Activated T-helper 1 cell treated with anti-CD3 and anti-CD28 coated beads, Interleukin-12 subunit alpha, Interleukin-12 subunit beta, Interleukin-2, Interleukin-4 antibody, amounts not matched to agents 30 ng/mL and 10 ng/mL and 1 ng/mL, durations not matched to agents 14 hours and 24 hours and 36 hours (primary cell): ENCODE results near the gene ZNF423. TPM values are rescaled to one million over a fixed set of nuclear protein-coding genes. Genes with fewer than 3 reads are reported as not detected.

ENCODE experiments used
- DNase-seq: peaks from one replicate; pipeline ENCODE4 v3.0.0; 2021; ENCODE audit warnings: low spot score
- H3K27ac Mint-ChIP-seq: one replicate; pipeline ENCODE4 v1.8.0; 2021; ENCODE audit warnings: mild to moderate bottlenecking, mixed read lengths
- H3K27me3 Mint-ChIP-seq: one replicate; pipeline ENCODE4 v1.8.0; 2022; ENCODE audit warnings: mild to moderate bottlenecking, moderate library complexity, mixed read lengths; ENCODE audit not compliant: insufficient read depth
- H3K36me3 Mint-ChIP-seq: one replicate; pipeline ENCODE4 v1.8.0; 2021; ENCODE audit warnings: low read depth, mixed read lengths
- H3K4me1 Mint-ChIP-seq: one replicate; pipeline ENCODE4 v1.8.0; 2021; ENCODE audit warnings: low read depth, mixed read lengths
- H3K4me3 Mint-ChIP-seq: one replicate; pipeline ENCODE4 v1.8.0; 2021; ENCODE audit warnings: mild to moderate bottlenecking, moderate library complexity, mixed read lengths
- H3K9me3 Mint-ChIP-seq: one replicate; pipeline ENCODE4 v1.8.0; 2021; ENCODE audit warnings: mixed read lengths
- intact Hi-C: fragments of 100-400 bp; cut with micrococcal nuclease; formaldehyde crosslinking; loops from one replicate; pipeline ENCODE4 v1.15.1; 2024
- total RNA-seq: library from RNA; stranded (reverse); gene quantifications from 2 replicates; pipeline ENCODE4 v1.2.3, GENCODE V29; 2022

The ZNF423 gene
- total RNA-seq: not detected in 2 replicates

DNA sequence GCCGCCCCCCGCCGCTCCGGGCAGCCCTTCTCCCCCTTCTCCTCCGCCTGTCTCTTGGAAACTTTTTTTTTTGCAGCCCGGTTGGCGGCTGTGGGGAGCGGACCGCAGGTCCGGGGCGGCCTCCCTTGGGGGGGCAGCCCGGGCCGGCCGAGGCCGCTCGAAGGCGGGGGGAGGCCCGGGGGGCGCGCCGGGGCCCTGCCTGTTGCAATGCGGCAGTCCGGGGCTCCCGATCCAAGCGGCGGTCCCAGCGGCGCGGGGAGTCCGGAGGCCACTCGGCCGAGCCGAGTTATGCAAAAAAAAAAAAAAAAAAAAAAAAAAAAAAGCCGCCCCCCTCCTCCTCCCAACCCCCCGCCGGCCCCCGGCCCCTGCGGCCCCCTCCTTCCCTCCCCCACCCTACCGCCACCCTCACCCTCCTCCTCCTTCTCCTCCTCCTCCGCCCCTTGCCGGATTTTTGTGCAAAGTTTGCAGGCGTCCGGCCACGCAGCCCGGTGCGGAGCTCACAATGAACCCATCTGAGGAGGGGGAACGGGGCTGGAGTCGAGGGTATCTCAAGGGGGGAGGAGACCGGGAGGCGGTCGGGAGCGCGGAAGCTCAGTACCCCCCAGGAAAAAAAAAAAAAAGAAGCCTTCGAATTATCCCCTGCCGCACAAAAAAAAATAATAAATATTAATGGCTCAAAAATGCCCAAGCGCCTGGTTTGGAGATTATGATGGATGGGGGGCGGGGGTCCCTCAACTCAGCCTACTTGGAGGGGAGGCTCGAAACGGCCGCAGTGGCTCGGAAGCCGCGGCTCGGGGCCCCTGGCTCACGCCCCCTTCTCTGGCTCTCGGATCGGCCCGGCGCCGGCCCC is at the start of gene ZNF423:
Gene ZNF423 (minus strand): TSS at position 291 of the 850 bp plus-strand sequence. CDS start 338 bp downstream, outside the sequence.
- H3K9me3 Mint-ChIP-seq: no peaks in the 10 kb centered on the region
- peak within 1 kb of the TSS; percentile 66 for H3K4me3 Mint-ChIP-seq

GRCh38 chr16:49904348-49905062 is 48.6 kb upstream of the ZNF423 start:
- Mint-ChIP-seq H3K27me3 (peaks cover 2% of the 10 kb centered on the region), H3K9me3 (no peaks in the 10 kb centered on the region), H3K36me3 (no peaks in the 10 kb centered on the region), H3K27ac (no peak overlapping the region), H3K4me1 (no peaks in the 10 kb centered on the region), H3K4me3 (no peak overlapping the region)
- intact Hi-C loops: no loop called here
- no peak for DNase-seq

More for the DNA sequence above, at the start of gene ZNF423:
- no peaks in the 10 kb centered on the region for H3K36me3 Mint-ChIP-seq
- H3K27me3 Mint-ChIP-seq: peaks cover 54% of the 10 kb centered on the region
- intact Hi-C loops: loop anchor here (10.0 kb wide), 1 partner anchor 451 kb away; no protein-coding TSS in a partner anchor
- H3K4me1 Mint-ChIP-seq: peaks cover 5% of the 10 kb centered on the region
- no peak within 1 kb of the TSS for H3K27ac Mint-ChIP-seq
- no peak for DNase-seq

DNA sequence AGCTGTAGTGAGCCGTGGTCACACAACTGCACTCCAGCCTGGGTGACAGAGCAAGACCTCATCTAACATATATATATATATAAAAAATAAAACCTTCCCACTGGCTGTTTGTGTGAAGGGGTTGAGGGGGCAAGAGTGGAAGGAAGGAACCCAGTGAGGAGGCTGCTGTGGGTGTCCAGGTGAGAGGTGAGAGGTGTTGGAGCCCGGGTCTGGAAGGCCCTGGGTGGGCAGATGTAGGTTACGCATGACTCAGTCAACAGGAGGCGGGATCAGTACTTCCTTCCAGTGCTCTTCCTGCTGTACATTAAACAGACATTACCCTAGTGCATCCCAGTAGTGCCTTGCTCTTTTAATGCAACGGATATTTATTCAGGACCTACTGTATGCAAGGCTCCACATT is 47.0 kb upstream of the ZNF423 start:
- no peak for DNase-seq
- no peak overlapping the region for H3K4me3 Mint-ChIP-seq
- no peaks in the 10 kb centered on the region for H3K36me3 Mint-ChIP-seq
- no peaks in the 10 kb centered on the region for H3K4me1 Mint-ChIP-seq
- peaks cover 2% of the 10 kb centered on the region for H3K27me3 Mint-ChIP-seq
- H3K9me3 Mint-ChIP-seq: no peaks in the 10 kb centered on the region
- intact Hi-C loops: no loop called here
- H3K27ac Mint-ChIP-seq: no peak overlapping the region

- intact Hi-C loops: no loop called here
- no peak overlapping the region for H3K27ac Mint-ChIP-seq
These were observed 45.8 kb upstream of the ZNF423 start for GRCh38 chr16:49901711-49902110.

GRCh38 chr16:49900875-49901274 is 45.0 kb upstream of the ZNF423 start:
- intact Hi-C loops: no loop called here
- no peaks in the 10 kb centered on the region for H3K4me1 Mint-ChIP-seq
- DNase-seq: no peak
- no peak overlapping the region for H3K27ac Mint-ChIP-seq
- H3K4me3 Mint-ChIP-seq: no peak overlapping the region
- H3K36me3 Mint-ChIP-seq: no peaks in the 10 kb centered on the region
- H3K9me3 Mint-ChIP-seq: no peaks in the 10 kb centered on the region
- H3K27me3 Mint-ChIP-seq: peaks cover 2% of the 10 kb centered on the region

More at GRCh38 chr16:49901711-49902110, 45.8 kb upstream of the ZNF423 start:
- H3K36me3 Mint-ChIP-seq: no peaks in the 10 kb centered on the region
- H3K4me3 Mint-ChIP-seq: no peak overlapping the region
- no peaks in the 10 kb centered on the region for H3K4me1 Mint-ChIP-seq
- no peak for DNase-seq
- peaks cover 2% of the 10 kb centered on the region for H3K27me3 Mint-ChIP-seq
- no peaks in the 10 kb centered on the region for H3K9me3 Mint-ChIP-seq

DNA sequence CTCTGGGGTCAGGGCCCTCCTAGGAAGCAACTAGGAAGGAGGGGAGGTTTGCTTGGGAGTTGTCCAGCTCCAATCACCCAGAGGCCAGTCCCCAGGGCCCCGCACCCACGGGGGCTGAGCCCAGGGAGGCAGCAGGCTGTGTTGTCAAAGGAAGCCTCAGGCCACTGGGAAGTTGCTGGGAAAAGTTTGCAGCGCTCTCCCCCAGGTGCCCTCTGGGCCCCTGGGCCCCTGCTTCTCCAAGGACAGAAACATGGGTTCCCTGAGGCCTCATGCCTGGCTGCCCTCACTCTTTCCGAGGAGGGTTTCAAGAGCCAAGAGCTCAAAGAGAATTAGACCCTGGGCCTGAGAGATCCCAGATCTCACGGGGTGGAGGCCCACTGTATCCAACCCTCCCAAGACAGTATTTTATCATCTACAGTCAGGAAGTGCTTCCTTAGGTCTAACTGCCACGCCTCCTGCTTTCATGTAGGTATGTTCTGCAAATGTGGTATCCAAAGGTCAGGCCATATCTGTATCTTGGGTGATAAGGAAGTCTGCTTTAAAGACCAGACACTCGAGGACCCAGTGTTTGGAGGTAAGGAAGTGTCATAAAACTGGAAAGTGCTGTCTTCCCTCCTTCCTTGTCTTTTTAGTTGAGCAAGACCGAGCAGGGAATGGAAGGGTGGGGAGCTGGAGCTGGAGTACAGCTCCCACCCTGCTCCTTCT is 44.2 kb upstream of the ZNF423 start:
- intact Hi-C loops: no loop called here
- peaks cover 2% of the 10 kb centered on the region for H3K27me3 Mint-ChIP-seq
- no peaks in the 10 kb centered on the region for H3K9me3 Mint-ChIP-seq
- no peak overlapping the region for H3K4me3 Mint-ChIP-seq
- H3K36me3 Mint-ChIP-seq: no peaks in the 10 kb centered on the region
- DNase-seq: no peak
- H3K27ac Mint-ChIP-seq: no peak overlapping the region
- H3K4me1 Mint-ChIP-seq: no peaks in the 10 kb centered on the region

DNA sequence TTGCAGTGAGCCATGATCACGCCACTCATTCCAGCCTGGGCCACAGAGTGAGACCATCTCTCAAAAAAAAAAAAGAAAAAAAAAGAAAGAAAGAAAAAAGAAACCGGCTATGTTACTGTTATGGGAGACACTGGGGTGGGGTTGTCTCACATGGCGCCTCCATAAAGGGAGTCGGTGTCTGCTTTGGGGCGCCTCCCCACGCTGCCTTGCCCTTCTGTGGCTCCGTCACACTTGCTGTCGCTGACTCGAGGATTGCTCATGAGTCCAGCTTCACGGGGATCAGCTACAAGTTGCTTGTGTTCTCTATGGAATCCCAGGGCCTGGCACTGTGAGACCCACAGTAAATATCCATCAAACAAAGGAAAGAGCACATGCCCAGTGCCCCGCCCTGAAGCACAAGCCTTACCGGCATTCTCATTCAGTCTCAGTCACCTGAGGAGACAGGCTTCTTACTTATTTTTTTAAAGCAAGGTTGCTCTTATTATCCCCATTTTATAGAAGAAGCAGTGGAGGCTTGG is 40.6 kb upstream of the ZNF423 start:
- H3K9me3 Mint-ChIP-seq: no peaks in the 10 kb centered on the region
- intact Hi-C loops: no loop called here
- H3K4me3 Mint-ChIP-seq: no peak overlapping the region
- DNase-seq: no peak
- peaks cover 2% of the 10 kb centered on the region for H3K27me3 Mint-ChIP-seq
- no peaks in the 10 kb centered on the region for H3K36me3 Mint-ChIP-seq
- no peaks in the 10 kb centered on the region for H3K4me1 Mint-ChIP-seq
- no peak overlapping the region for H3K27ac Mint-ChIP-seq

GRCh38 chr16:49890876-49891275 is 35.0 kb upstream of the ZNF423 start:
- no peaks in the 10 kb centered on the region for H3K27me3 Mint-ChIP-seq
- H3K4me3 Mint-ChIP-seq: no peak overlapping the region
- no peak for DNase-seq
- no peaks in the 10 kb centered on the region for H3K36me3 Mint-ChIP-seq
- no peaks in the 10 kb centered on the region for H3K4me1 Mint-ChIP-seq
- no peak overlapping the region for H3K27ac Mint-ChIP-seq
- no peaks in the 10 kb centered on the region for H3K9me3 Mint-ChIP-seq
- intact Hi-C loops: no loop called here

GRCh38 chr16:49889725-49890397 is 33.9 kb upstream of the ZNF423 start:
- intact Hi-C loops: no loop called here
- H3K4me3 Mint-ChIP-seq: no peak overlapping the region
- H3K4me1 Mint-ChIP-seq: no peaks in the 10 kb centered on the region
- H3K9me3 Mint-ChIP-seq: no peaks in the 10 kb centered on the region
- no peak for DNase-seq
- H3K36me3 Mint-ChIP-seq: no peaks in the 10 kb centered on the region
- no peaks in the 10 kb centered on the region for H3K27me3 Mint-ChIP-seq
- H3K27ac Mint-ChIP-seq: no peak overlapping the region

DNA sequence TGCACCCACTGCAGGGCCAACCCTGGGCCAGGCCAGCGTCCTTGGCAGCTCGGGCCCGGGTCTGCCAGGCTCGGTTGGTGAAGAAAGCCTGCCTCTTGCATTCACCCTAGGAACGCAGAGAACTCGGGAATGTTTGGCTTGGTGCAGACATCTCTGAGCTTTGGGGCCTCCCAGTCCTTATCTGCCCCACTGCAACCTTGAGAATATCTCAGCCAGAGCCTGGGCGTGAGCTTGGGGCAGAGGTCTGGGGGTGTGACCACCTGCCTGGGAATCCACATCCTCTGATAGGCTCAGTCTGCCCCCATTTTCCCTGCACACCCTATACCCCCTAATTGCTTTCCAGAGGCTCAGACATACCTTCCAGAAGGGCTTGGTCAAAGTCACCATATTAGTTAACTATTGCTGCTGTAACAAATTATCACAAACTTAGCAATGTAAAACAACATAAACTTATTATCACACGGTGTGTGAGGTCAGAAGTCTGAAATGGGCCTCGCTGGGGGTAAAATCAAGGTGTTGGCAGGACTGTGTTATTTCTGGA is 30.7 kb upstream of the ZNF423 start:
- H3K36me3 Mint-ChIP-seq: no peaks in the 10 kb centered on the region
- H3K27ac Mint-ChIP-seq: no peak overlapping the region
- H3K4me3 Mint-ChIP-seq: no peak overlapping the region
- H3K4me1 Mint-ChIP-seq: no peaks in the 10 kb centered on the region
- DNase-seq: no peak
- intact Hi-C loops: no loop called here
- H3K27me3 Mint-ChIP-seq: peaks cover 3% of the 10 kb centered on the region
- H3K9me3 Mint-ChIP-seq: no peaks in the 10 kb centered on the region

GRCh38 chr16:49884033-49885015 is 28.4 kb upstream of the ZNF423 start:
- Mint-ChIP-seq H3K36me3 (no peaks in the 10 kb centered on the region), H3K4me1 (no peaks in the 10 kb centered on the region), H3K9me3 (no peaks in the 10 kb centered on the region), H3K4me3 (no peak overlapping the region), H3K27ac (no peak overlapping the region), H3K27me3 (peaks cover 3% of the 10 kb centered on the region)
- intact Hi-C loops: no loop called here
- DNase-seq: no peak
